HS-27A (cell line): ENCODE data around the gene GPR42.
A peak's percentile ranks its signal among the peaks of the same experiment; 100 is the strongest.
"Not testable (repeated sequence)": the region's sequence is repeated elsewhere in the genome, so short reads cannot be mapped to it uniquely, and the experiment has no call there.

Source experiments
- DNase-seq: peaks from one replicate; pipeline ENCODE4 v3.0.0-alpha.2; 2012; ENCODE audit warnings: low read depth, missing footprints

Gene GPR42

GRCh38 chr19:35396240-35396885 lies 25.5 kb downstream of the GPR42 start:
- no peak for DNase-seq

GRCh38 chr19:35397064-35397463 lies 26.2 kb downstream of the GPR42 start:
- DNase-seq: no peak

- DNase-seq: no peak
These were observed 27.7 kb downstream of the GPR42 start for GRCh38 chr19:35398570-35398969.

- DNase-seq: no peak
These were observed 28.4 kb downstream of the GPR42 start for GRCh38 chr19:35399231-35399630.

GRCh38 chr19:35399948-35400772 lies 29.3 kb downstream of the GPR42 start:
- DNase-seq: no peak

GRCh38 chr19:35400773-35401100 lies 29.9 kb downstream of the GPR42 start:
- DNase-seq: no peak

GRCh38 chr19:35401416-35401815 lies 30.5 kb downstream of the GPR42 start:
- not testable (repeated sequence) for DNase-seq

GRCh38 chr19:35403116-35403760 lies 32.4 kb downstream of the GPR42 start:
- no peak for DNase-seq

GRCh38 chr19:35404879-35405622 lies 34.2 kb downstream of the GPR42 start:
- DNase-seq: peak; percentile 69

GRCh38 chr19:35407619-35408018 lies 36.8 kb downstream of the GPR42 start:
- DNase-seq: no peak

GRCh38 chr19:35408284-35409171 lies 37.7 kb downstream of the GPR42 start:
- no peak for DNase-seq

- DNase-seq: no peak
These were observed 38.3 kb downstream of the GPR42 start for GRCh38 chr19:35409191-35409590.

- DNase-seq: no peak
These were observed 39.6 kb downstream of the GPR42 start for GRCh38 chr19:35410487-35410886.

GRCh38 chr19:35414442-35414841 lies 43.6 kb downstream of the GPR42 start:
- DNase-seq: no peak

GRCh38 chr19:35416331-35416730 lies 45.5 kb downstream of the GPR42 start:
- no peak for DNase-seq

- no peak for DNase-seq
These were observed 46.4 kb downstream of the GPR42 start for GRCh38 chr19:35417278-35417677.

GRCh38 chr19:35417713-35418534 lies 47.1 kb downstream of the GPR42 start:
- no peak for DNase-seq

GRCh38 chr19:35419046-35419445 lies 48.2 kb downstream of the GPR42 start:
- DNase-seq: no peak

- DNase-seq: no peak
These were observed 48.9 kb downstream of the GPR42 start for GRCh38 chr19:35419805-35420204.

- no peak for DNase-seq
These were observed 50.5 kb downstream of the GPR42 start for GRCh38 chr19:35421362-35421761.
